HG03108 (cell line): Measurements from ENCODE around the gene TBX4.
"Not testable (repeated sequence)": the region's sequence is repeated elsewhere in the genome, so short reads cannot be mapped to it uniquely, and the experiment has no call there.

Source experiments
- ATAC-seq: cut with Tn5 transposase; IDR thresholded peaks from one replicate; pipeline ENCODE4 v1.9.1; 2021; ENCODE audit warnings: moderate library complexity; ENCODE audit not compliant: unreplicated experiment

TBX4 gene

GRCh38 chr17:61496174-61496956, 44.1 kb downstream of the TBX4 start:
- ATAC-seq: no peak

- no peak for ATAC-seq
These were observed 44.9 kb downstream of the TBX4 start for GRCh38 chr17:61496957-61497653.

GRCh38 chr17:61498042-61498994, 46.1 kb downstream of the TBX4 start:
- ATAC-seq: no peak

GRCh38 chr17:61499632-61500031, 47.4 kb downstream of the TBX4 start:
- ATAC-seq: no peak

- ATAC-seq: no peak
These were observed 48.1 kb downstream of the TBX4 start for GRCh38 chr17:61500287-61500686.

GRCh38 chr17:61502292-61502691, 50.1 kb downstream of the TBX4 start:
- ATAC-seq: no peak

GRCh38 chr17:61503961-61504360, 51.7 kb downstream of the TBX4 start:
- no peak for ATAC-seq

- no peak for ATAC-seq
These were observed 52.5 kb downstream of the TBX4 start for GRCh38 chr17:61504697-61505096.

GRCh38 chr17:61505846-61506627, 53.8 kb downstream of the TBX4 start:
- ATAC-seq: no peak

GRCh38 chr17:61507383-61508066, 55.3 kb downstream of the TBX4 start:
- no peak for ATAC-seq

- no peak for ATAC-seq
These were observed 56.7 kb downstream of the TBX4 start for GRCh38 chr17:61508912-61509311.

- ATAC-seq: not testable (repeated sequence)
These were observed 57.2 kb downstream of the TBX4 start for GRCh38 chr17:61509454-61509853.

- ATAC-seq: no peak
These were observed 58.0 kb downstream of the TBX4 start for GRCh38 chr17:61510237-61510636.

- ATAC-seq: no peak
These were observed 58.8 kb downstream of the TBX4 start for GRCh38 chr17:61510991-61511390.

GRCh38 chr17:61511480-61512182, 59.4 kb downstream of the TBX4 start:
- no peak for ATAC-seq

GRCh38 chr17:61514491-61514890, 62.3 kb downstream of the TBX4 start:
- no peak for ATAC-seq

- ATAC-seq: no peak
These were observed 65.0 kb downstream of the TBX4 start for GRCh38 chr17:61517265-61517664.

GRCh38 chr17:61517843-61518606, 65.8 kb downstream of the TBX4 start:
- no peak for ATAC-seq

- ATAC-seq: no peak
These were observed 66.9 kb downstream of the TBX4 start for GRCh38 chr17:61519139-61519538.
